PC-3 (cell line): ENCODE data around the gene TGFB1. TPM values are rescaled to one million over a fixed set of nuclear protein-coding genes. Genes with fewer than 3 reads are reported as not detected.
A peak's percentile ranks its signal among the peaks of the same experiment; 100 is the strongest.

Experiments used
- ATAC-seq: fragments of 200-7000 bp; cut with Tn5 transposase; 2 replicates; pipeline ENCODE4 v1.9.1; 2020; ENCODE audit warnings: mild to moderate bottlenecking, moderate library complexity
- BruUV-seq: library from RNA; stranded (reverse); fragments of 400-500 nt; replicated peaks from 2 replicates; lab custom pipeline; 2021; lab: Mats Ljungman, UMichigan
- CTCF ChIA-PET: fragments of 300-600 bp; sonication (Branson Sonifier 250); formaldehyde crosslinking; loops from one replicate; lab custom pipeline; 2022; ENCODE audit warnings: antibody characterized with exemption; lab: Charles Lee
- POLR2A ChIA-PET: fragments of 300-600 bp; sonication (Branson Sonifier 250); formaldehyde crosslinking; loops from one replicate; lab custom pipeline; 2022; ENCODE audit warnings: antibody characterized with exemption; ENCODE audit not compliant: unreplicated experiment; lab: Charles Lee
- DNase-seq: peaks from one replicate; pipeline ENCODE4 v3.0.0-alpha.2; 2015
- H2AFZ ChIP-seq: fragments of 300-600 bp; sonication (generic); 2 replicates; pipeline ENCODE4 v1.6.0; 2016; ENCODE audit warnings: antibody characterized with exemption, low read length
- H3F3A ChIP-seq: fragments of 300-600 bp; sonication (generic); one replicate; pipeline ENCODE4 v1.6.0; 2017; ENCODE audit warnings: antibody characterized with exemption, low read length, control low read depth, mild to moderate bottlenecking; ENCODE audit not compliant: unreplicated experiment
- H3K27ac ChIP-seq: fragments of 300-600 bp; sonication (generic); 2 replicates; pipeline ENCODE4 v1.5.1; 2016; ENCODE audit warnings: mild to moderate bottlenecking, low read length
- H3K27me3 ChIP-seq: fragments of 300-600 bp; sonication (generic); 2 replicates; pipeline ENCODE4 v1.6.1; 2016; ENCODE audit warnings: low read length, mixed read lengths
- H3K36me3 ChIP-seq: fragments of 300-600 bp; sonication (generic); 2 replicates; pipeline ENCODE4 v1.6.1; 2016; ENCODE audit warnings: low read depth, mixed run types, low read length, mixed read lengths
- H3K4me1 ChIP-seq: fragments of 300-600 bp; sonication (generic); 2 replicates; pipeline ENCODE4 v1.5.1; 2016; ENCODE audit warnings: low read length; ENCODE audit not compliant: insufficient read depth
- H3K4me2 ChIP-seq: fragments of 300-600 bp; sonication (generic); 2 replicates; pipeline ENCODE4 v1.6.0; 2016; ENCODE audit warnings: low read length
- H3K4me3 ChIP-seq: fragments of 300-600 bp; sonication (generic); 2 replicates; pipeline ENCODE4 v1.5.1; 2016; ENCODE audit warnings: mild to moderate bottlenecking, low read length, mixed read lengths
- H3K79me2 ChIP-seq: fragments of 300-600 bp; sonication (generic); 2 replicates; pipeline ENCODE4 v1.6.1; 2017; ENCODE audit warnings: low read length, mixed read lengths
- H3K9ac ChIP-seq: fragments of 300-600 bp; sonication (generic); 2 replicates; pipeline ENCODE4 v1.6.0; 2016; ENCODE audit warnings: mild to moderate bottlenecking, low read length
- H3K9me2 ChIP-seq: fragments of 300-600 bp; sonication (generic); replicated peaks from 2 replicates; pipeline ENCODE4 v1.6.1; 2016; ENCODE audit warnings: mixed run types, low read length, mixed read lengths
- H3K9me3 ChIP-seq: fragments of 300-600 bp; sonication (generic); 2 replicates; pipeline ENCODE4 v1.6.1; 2016; ENCODE audit warnings: low read length, mixed read lengths
- H4K20me1 ChIP-seq: fragments of 300-600 bp; sonication (generic); 2 replicates; pipeline ENCODE4 v1.6.1; 2016; ENCODE audit warnings: low read length, mixed read lengths
- CTCF ChIP-seq: fragments of 300-600 bp; sonication (generic); conservative IDR thresholded peaks from 2 replicates; pipeline ENCODE4 v1.5.1; 2017; ENCODE audit warnings: antibody characterized with exemption, low read depth, mild to moderate bottlenecking, low read length
- EZH2 ChIP-seq: fragments of 300-600 bp; sonication (generic); IDR thresholded peaks from one replicate; pipeline ENCODE4 v1.6.1; 2017; ENCODE audit warnings: antibody characterized with exemption, mild to moderate bottlenecking, low read length; ENCODE audit not compliant: unreplicated experiment
- EZH2phosphoT487 ChIP-seq: fragments of 300-600 bp; sonication (generic); IDR thresholded peaks from 2 replicates; pipeline ENCODE4 v1.6.1; 2018; ENCODE audit warnings: mild to moderate bottlenecking, antibody characterized with exemption, low read length, borderline replicate concordance
- intact Hi-C: fragments of 100-400 bp; cut with micrococcal nuclease; formaldehyde crosslinking; loops from 2 replicates; pipeline ENCODE4 v1.9.0; 2023
- total RNA-seq: library from RNA; depleted of rRNA; stranded (reverse); fragments of >200 nt; gene quantifications from 2 replicates; pipeline ENCODE4 v1.2.3, GENCODE V29; 2014

Gene TGFB1
- total RNA-seq, 1 experiment from 2014 or later, result 16.4 TPM

DNA sequence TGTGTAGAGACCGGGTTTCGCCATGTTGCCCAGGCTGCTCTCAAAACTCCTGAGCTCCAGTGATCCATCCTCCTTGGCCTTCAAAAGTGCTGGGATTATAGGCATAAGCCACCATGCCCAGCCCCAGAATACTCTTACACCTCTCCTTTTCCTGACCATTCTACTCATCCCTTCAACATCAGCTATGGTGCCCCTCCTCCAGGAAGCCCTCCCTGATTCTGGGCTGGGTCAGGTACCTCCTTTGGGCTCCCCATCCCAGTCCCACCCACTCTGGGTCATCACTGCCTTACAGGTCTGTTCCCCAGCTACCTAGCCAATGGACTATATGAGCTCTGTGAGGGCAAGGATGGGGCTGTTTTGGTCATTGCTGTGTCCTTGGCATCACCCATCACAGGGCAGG, 9.6 kb downstream of the TGFB1 start:
- CTCF ChIA-PET, result no interaction called here
- Histone ChIP-seq H3K4me1 (no peaks in the 10 kb centered on the region), H3K27me3 (no peaks in the 10 kb centered on the region), H3K4me3 (no peak overlapping the region), H4K20me1 (no peaks in the 10 kb centered on the region), H3K79me2 (peaks cover 3% of the 10 kb centered on the region; the same call in 1 of the 2 replicates), H2AFZ (no peak overlapping the region), H3K4me2 (no peak overlapping the region), H3K9ac (no peak overlapping the region), H3K9me2 (no peaks in the 10 kb centered on the region), H3F3A (no peaks in the 10 kb centered on the region), H3K27ac (no peak overlapping the region), H3K36me3 (0 out of 2 replicates have a peak, but pooled peaks cover 4% of the 10 kb centered on the region), H3K9me3 (no peaks in the 10 kb centered on the region)
- TF ChIP-seq EZH2 (no peak), EZH2phosphoT487 (no peak), CTCF (no peak)
- DNase-seq (no peak), ATAC-seq (no peak)
- no TSS peak for BruUV-seq
- POLR2A ChIA-PET, result no interaction called here
- intact Hi-C loops, result no loop called here

GRCh38 chr19:41341669-41342490, 11.8 kb downstream of the TGFB1 start:
- ATAC-seq (no peak), DNase-seq (no peak)
- no peak overlapping the region for H3K9ac ChIP-seq
- H4K20me1 ChIP-seq, result no peaks in the 10 kb centered on the region
- no peaks in the 10 kb centered on the region for H3F3A ChIP-seq
- no peak overlapping the region for H2AFZ ChIP-seq
- intact Hi-C loops, result no loop called here
- H3K4me2 ChIP-seq, result no peak overlapping the region
- ChIA-PET CTCF (interaction anchor here (0.7 kb wide), 1 partner anchor 683 kb away, joined by 15 read pairs; no protein-coding TSS in a partner anchor), POLR2A (no interaction called here)
- H3K27me3 ChIP-seq, result no peaks in the 10 kb centered on the region
- no peaks in the 10 kb centered on the region for H3K9me2 ChIP-seq
- TF ChIP-seq CTCF, result 0 out of 2 replicates have a peak, but pooled peaks have one; percentile 22
- no peak for TF ChIP-seq EZH2phosphoT487
- TF ChIP-seq EZH2, result no peak
- no peaks in the 10 kb centered on the region for H3K79me2 ChIP-seq
- no peaks in the 10 kb centered on the region for H3K9me3 ChIP-seq
- no peak overlapping the region for H3K4me3 ChIP-seq
- H3K4me1 ChIP-seq, result no peaks in the 10 kb centered on the region
- no peak overlapping the region for H3K27ac ChIP-seq
- 0 out of 2 replicates have a peak, but pooled peaks cover 4% of the 10 kb centered on the region for H3K36me3 ChIP-seq
- no TSS peak for BruUV-seq

DNA sequence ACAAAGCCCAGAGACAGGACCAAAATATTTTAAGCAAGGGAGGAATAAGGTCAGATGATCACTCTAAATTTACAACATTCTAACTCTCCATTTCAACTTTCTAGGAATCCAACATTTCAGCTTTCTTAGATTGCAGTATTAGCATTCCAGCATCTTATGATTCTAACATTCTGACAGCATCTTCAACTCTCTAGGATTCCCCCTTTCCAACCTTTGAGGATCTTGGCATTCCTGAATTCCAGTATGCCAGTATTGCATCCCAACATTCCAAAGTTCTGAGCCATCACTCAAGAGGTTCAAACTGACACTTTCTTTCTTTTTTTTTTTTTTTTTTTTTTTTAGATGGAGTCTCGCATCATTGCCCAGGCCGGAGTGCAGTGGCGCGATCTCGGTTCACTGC, 13.8 kb downstream of the TGFB1 start:
- Histone ChIP-seq H3K4me1 (peaks cover 6% of the 10 kb centered on the region), H3F3A (no peaks in the 10 kb centered on the region), H3K9ac (no peak overlapping the region), H3K4me2 (no peak overlapping the region), H3K9me2 (no peaks in the 10 kb centered on the region), H2AFZ (no peak overlapping the region), H3K27me3 (no peaks in the 10 kb centered on the region), H3K9me3 (no peaks in the 10 kb centered on the region), H3K79me2 (no peaks in the 10 kb centered on the region), H3K27ac (no peak overlapping the region), H3K4me3 (no peak overlapping the region), H3K36me3 (0 out of 2 replicates have a peak, but pooled peaks cover 4% of the 10 kb centered on the region), H4K20me1 (no peaks in the 10 kb centered on the region)
- CTCF ChIA-PET, result no interaction called here
- TF ChIP-seq EZH2 (no peak), CTCF (no peak)
- TSS peak; percentile 57 for BruUV-seq
- intact Hi-C loops, result no loop called here
- POLR2A ChIA-PET, result no interaction called here
- DNase-seq (peak; percentile 38), ATAC-seq (no peak)
